Activated CD4-positive, CD25-positive, alpha-beta regulatory T cell (primary cell): ENCODE results near the gene DNAJB8.

Source experiments
- DNase-seq, 4 experiments: peaks; one replicate each; lab custom pipeline; 2025; lab: John Stamatoyannopoulos, UW

The DNAJB8 gene

DNA sequence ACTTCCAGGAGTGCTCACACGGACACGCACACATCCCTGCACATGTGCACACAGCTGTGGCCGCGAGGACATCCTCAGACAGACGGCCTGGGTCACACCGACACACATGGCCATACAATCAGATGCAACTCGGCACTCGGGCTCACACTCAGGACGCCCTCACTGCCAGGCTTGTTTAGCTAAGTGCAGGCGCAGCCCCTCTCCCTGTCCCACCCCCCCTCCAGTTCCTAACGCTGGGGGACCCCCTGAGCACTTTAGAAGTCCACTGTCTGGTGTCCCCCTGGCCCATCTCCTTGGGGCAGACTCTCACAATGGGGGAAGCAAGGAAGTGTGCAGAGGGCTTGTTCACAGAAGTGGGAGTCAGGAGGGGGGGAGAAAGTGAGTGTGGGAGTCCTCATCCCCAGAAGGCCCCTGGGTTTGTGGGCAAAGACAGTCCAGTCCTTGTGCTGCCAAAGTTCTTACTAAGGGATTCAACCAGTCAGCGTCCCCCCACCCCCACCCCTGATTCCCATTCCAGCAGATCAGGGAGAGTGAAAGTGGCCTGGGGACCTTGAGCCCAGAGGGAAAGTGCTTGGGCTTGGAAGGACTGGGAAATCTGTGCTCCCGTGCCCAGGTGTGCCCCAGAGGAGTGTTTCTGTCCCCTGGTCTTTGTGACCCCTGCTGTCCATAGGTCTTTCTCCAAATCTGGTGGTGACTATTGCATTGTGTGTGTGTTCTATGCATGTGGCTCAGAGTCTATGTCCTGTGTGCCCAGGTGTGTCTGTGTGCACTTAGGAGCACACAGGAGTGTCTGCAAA lies 27.1 kb upstream of the DNAJB8 start:
- no peak for DNase-seq

GRCh38 chr3:128492671-128493569 lies 26.2 kb upstream of the DNAJB8 start, which contains the start of gene GATA2:
Gene GATA2, minus strand, starts transcription at chr3:128493201. Its CDS starts 6,170 bp downstream, at chr3:128487031.
- DNase-seq, result no peak

DNA sequence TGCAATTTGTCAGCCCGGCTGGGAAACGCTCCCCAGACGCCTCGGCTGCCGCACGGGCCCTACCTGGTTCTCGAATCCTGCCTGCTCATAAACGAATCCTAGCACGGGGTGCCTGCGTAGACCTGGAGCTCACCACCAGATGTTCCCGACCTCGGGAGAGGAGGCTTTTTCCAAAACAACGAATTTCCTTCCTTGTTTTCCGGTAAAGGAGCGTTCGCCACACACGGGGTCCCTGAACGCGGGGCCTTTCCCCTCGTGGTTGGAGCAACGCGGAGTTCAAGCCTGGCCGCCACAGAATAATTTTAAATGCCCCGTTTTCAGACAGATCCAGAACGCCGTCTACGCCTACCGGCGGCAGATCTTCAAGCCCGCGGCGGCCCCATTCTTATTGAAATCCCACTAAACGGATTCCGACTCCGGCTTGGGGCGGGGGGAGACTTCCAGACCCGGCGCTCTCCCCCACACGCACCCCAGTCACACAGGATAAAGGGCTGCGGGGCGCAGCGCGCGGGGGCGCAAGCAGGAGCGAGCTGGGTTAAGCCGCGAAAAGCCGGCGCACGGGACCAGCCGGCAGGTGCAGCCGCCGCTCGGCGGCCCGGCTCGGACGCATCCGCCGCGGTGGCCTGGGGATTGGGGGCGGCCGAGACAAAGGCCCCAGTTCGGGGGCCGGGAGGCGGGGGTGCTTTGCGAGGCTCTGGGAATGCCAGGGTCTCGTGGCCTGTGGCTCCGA lies 25.4 kb upstream of the DNAJB8 start:
- no peak for DNase-seq

DNA sequence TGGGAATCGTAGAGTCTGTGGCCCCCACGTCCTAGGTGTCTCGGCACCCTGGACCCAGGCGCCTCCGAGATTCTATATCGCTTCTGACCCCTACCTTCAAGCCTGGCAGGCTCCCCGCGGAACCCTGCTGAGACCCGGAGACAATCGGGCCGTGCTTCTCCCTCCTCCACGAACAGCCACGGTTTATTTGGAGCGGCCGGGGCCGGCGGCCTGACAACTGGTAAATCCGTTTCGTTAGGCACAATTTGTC lies 24.9 kb upstream of the DNAJB8 start:
- DNase-seq, result no peak

GRCh38 chr3:128490915-128491690 lies 24.4 kb upstream of the DNAJB8 start:
- DNase-seq, result no peak

- no peak for DNase-seq
These were observed 23.9 kb upstream of the DNAJB8 start for GRCh38 chr3:128490650-128490914.

GRCh38 chr3:128489927-128490649 lies 23.4 kb upstream of the DNAJB8 start:
- no peak for DNase-seq

DNA sequence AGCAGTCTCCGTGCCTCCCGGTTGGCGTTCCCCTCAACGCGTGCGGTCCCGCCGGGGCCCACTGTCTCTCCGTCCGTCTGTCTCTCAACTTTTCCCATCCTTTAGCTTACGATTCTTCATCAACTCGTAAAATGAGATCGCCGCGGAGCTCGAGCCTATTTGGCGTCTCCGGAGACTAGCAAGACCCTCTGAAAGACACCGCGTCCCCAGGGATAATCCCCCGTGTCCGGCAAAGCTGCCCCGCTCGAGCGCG lies 22.9 kb upstream of the DNAJB8 start:
- DNase-seq, result no peak

- no peak for DNase-seq
These were observed 22.4 kb upstream of the DNAJB8 start for GRCh38 chr3:128488991-128489673.

GRCh38 chr3:128488636-128488990 lies 21.9 kb upstream of the DNAJB8 start:
- DNase-seq, result no peak

DNA sequence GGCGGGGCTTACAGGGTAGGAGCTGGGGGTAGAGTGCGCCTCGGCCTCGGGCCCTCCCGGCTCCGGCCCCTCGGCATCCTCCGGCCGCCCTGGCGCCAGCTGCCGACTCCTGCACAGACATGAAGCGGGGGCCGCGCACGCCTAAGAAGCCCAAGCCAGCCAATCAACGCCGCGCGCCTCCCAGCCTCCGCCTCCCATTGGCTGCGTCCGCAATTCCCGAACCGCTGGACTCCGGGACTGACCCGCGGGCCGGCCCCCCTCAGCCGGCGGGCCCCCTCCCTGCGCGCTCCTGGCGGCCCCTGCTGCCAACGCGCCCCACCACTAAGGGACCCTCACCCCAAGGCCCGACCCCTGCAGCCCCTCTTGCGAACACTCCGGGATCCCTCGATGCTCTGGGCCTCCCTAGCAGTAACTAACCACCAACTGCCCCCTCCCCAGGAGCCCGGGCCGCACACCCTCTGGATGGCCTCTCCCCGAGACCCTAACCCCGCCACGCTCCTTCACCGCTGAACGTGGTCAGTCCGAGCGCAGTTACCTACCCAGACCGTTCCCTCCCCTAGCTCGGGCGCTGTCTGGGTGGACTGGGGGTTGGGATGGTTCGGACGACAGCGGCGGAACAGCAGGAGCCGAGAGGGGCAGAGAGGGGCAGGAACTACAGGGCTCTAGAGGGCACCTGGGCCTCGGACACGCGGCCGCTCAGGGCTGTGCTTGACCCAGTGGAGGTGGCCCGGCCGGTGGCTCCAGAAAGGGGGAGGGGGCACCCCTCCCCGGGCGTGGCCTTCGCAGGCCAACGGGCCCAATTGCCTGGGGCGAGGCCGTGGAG lies 21.3 kb upstream of the DNAJB8 start:
- no peak for DNase-seq

GRCh38 chr3:128487538-128487812 lies 20.8 kb upstream of the DNAJB8 start:
- DNase-seq, result no peak

GRCh38 chr3:128486681-128487537 lies 20.2 kb upstream of the DNAJB8 start:
- DNase-seq, result no peak

- no peak for DNase-seq
These were observed 19.5 kb upstream of the DNAJB8 start for GRCh38 chr3:128486205-128486628.

DNA sequence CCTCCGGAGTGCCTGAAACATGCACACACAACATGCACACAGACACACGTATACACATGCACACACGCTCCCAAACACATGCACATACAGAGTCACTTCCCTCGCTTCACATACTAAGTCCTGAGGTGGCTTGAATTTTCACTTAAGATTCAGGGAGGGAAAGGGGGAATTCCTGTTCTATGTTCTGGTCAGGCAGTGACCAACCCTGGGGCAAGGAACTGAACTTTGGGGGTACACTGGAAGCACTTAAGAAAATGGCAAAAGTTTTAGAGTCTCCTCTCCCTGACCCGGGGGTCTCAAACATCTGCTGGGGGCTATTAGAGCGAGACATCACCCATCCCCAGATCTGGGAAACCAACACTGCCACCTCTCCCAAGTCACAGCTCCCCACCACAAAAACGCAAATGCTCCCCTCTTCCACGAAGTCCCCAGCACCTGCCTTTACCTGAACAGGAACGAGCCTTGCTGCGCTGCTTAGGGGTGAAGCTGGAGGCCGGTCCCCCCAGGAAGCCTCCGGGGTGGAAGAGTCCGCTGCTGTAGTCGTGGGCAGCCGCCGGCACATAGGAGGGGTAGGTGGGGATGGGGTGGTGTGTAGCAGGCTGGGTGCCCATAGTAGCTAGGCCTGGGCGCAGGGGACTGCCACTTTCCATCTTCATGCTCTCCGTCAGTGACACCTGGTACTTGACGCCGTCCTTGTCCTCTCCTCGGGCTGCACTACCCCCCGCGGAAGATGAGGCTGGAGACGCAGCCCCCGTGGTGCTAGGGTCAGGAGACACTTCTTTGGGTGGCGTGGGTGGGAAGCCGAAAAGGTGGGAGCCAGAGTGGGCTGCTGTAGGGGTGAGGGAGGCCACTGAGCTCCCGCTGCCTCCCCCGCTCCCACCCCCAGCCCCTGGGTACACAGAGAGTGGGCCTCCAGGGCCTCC lies 18.9 kb upstream of the DNAJB8 start:
- DNase-seq, result no peak

GRCh38 chr3:128484404-128485281 lies 18.0 kb upstream of the DNAJB8 start:
- no peak for DNase-seq

DNA sequence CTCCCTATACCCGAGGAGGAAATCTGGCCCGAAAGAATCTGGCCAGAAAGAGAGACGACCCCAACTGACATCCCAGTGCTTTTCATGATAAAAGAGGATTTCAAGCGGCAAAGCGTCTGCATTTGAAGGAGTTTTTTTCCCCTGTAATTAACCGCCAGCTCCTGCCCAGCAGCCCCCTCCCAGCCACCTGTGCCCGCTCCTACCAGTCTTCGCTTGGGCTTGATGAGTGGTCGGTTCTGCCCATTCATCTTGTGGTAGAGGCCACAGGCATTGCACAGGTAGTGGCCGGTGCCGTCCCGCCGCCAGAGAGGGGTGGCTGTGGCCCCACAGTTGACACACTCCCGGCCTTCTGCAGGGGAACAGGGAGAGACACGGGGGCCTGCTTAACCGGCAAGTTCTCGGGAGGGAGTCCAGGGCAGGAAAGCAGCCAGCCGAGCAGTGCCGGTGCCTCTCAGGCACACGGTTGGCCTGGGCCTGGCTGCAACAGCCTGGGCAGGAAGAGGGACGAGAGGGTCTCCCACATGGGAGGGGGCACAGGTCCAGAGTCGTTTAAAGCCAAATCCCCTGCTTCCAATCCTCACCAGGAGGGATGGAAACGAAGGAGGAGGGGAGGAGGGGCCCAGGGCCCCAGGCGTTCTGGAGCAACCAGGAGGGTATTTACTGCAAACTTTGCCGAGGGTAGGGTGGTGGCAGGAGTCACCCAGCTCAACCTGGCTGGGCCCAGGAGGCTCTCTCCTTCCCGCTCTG lies 17.1 kb upstream of the DNAJB8 start:
- DNase-seq, result no peak
